CD14-positive monocyte (primary cell): ENCODE results near the gene TRIM9. TPM values are rescaled to one million over a fixed set of nuclear protein-coding genes. Genes with fewer than 3 reads are reported as not detected.

Experiments
- DNase-seq, 3 donors: peaks; one replicate each; pipeline ENCODE4 v3.0.0-alpha.2; 2011 to 2022
- H2AFZ ChIP-seq: 2 replicates; pipeline ENCODE4 v1.6.0; 2012; ENCODE audit warnings: mild to moderate bottlenecking, low read depth, low read length, inconsistent platforms; ENCODE audit not compliant: insufficient read depth, poor library complexity, severe bottlenecking
- H3K27ac ChIP-seq, 2 donors: 1 replicate in 1 of 2; 2 replicates in 1 of 2; pipeline ENCODE4 v1.5.1; 2012 to 2013; ENCODE audit warnings: low read length in 2 of 2, control low read depth in 1 of 2, inconsistent platforms in 1 of 2, low read depth in 1 of 2, mild to moderate bottlenecking in 1 of 2
- H3K27me3 ChIP-seq, 2 donors: one replicate each; pipeline versions ENCODE4 v1.6.0 to v1.6.1; 2011 to 2013; ENCODE audit warnings: low read length in 2 of 2; ENCODE audit not compliant: control insufficient read depth in 2 of 2, insufficient read depth in 2 of 2
- H3K36me3 ChIP-seq, 2 donors: replicated peaks in 1 of 2; 1 replicate in 1 of 2; 2 replicates in 1 of 2; pipeline versions ENCODE4 v1.5.1 to v1.6.1; 2012 to 2013; ENCODE audit warnings: low read length in 2 of 2, control low read depth in 1 of 2, inconsistent platforms in 1 of 2, mild to moderate bottlenecking in 1 of 2; ENCODE audit not compliant: insufficient read depth in 2 of 2, control insufficient read depth in 1 of 2
- H3K4me1 ChIP-seq, 2 donors: 1 replicate in 1 of 2; 2 replicates in 1 of 2; pipeline versions ENCODE4 v1.5.1 to v1.6.1; 2012 to 2013; ENCODE audit warnings: low read length in 2 of 2, control low read depth in 1 of 2, inconsistent platforms in 1 of 2, mild to moderate bottlenecking in 1 of 2, moderate library complexity in 1 of 2; ENCODE audit not compliant: insufficient read depth in 2 of 2, control insufficient read depth in 1 of 2
- H3K4me2 ChIP-seq: replicated peaks from 2 replicates; pipeline ENCODE3; 2012; ENCODE audit warnings: low read length, moderate library complexity, mild to moderate bottlenecking; ENCODE audit not compliant: poor library complexity, severe bottlenecking; ENCODE audit errors: extremely low read depth
- H3K4me3 ChIP-seq, 3 experiments: fragments of 200-600 bp in 1 of 3; sonication (generic) in 1 of 3; replicated peaks in 1 of 3; 1 replicate in 2 of 3; 2 replicates in 1 of 3; pipeline ENCODE4 v1.5.1; 2011 to 2013; ENCODE audit warnings: low read length in 3 of 3, mild to moderate bottlenecking in 3 of 3, control low read depth in 2 of 3, low read depth in 2 of 3, inconsistent platforms in 1 of 3, moderate library complexity in 1 of 3
- H3K79me2 ChIP-seq: 2 replicates; pipeline ENCODE4 v1.6.0; 2012; ENCODE audit warnings: mild to moderate bottlenecking, control low read depth, inconsistent platforms, low read length, moderate library complexity; ENCODE audit not compliant: insufficient read depth
- H3K9ac ChIP-seq: 2 replicates; pipeline ENCODE4 v1.6.0; 2017; ENCODE audit warnings: low read length, mild to moderate bottlenecking; ENCODE audit not compliant: insufficient read depth, poor library complexity, severe bottlenecking
- H3K9me3 ChIP-seq, 2 donors: replicated peaks in 1 of 2; 1 replicate in 1 of 2; 2 replicates in 1 of 2; pipeline versions ENCODE4 v1.5.1 to v1.6.1; 2012 to 2013; ENCODE audit warnings: low read length in 2 of 2, control low read depth in 1 of 2; ENCODE audit not compliant: control insufficient read depth in 1 of 2, insufficient read depth in 1 of 2
- H4K20me1 ChIP-seq: 2 replicates; pipeline ENCODE4 v1.6.0; 2012; ENCODE audit warnings: mild to moderate bottlenecking, low read length, control low read depth, moderate library complexity; ENCODE audit not compliant: insufficient read depth
- H3K27ac Mint-ChIP-seq, 7 donors: one replicate each; pipeline ENCODE4 v1.8.0; 2020; ENCODE audit warnings: mild to moderate bottlenecking in 7 of 7, mixed read lengths in 7 of 7, moderate library complexity in 6 of 7, inconsistent platforms in 2 of 7
- H3K27me3 Mint-ChIP-seq, 3 donors: one replicate each; pipeline ENCODE4 v1.8.0; 2021 to 2022; ENCODE audit warnings: low read depth in 3 of 3, mild to moderate bottlenecking in 3 of 3, mixed read lengths in 3 of 3, moderate library complexity in 3 of 3, inconsistent platforms in 1 of 3
- H3K36me3 Mint-ChIP-seq, 2 donors: one replicate each; pipeline ENCODE4 v1.8.0; 2020; ENCODE audit warnings: mixed read lengths in 2 of 2, inconsistent platforms in 1 of 2, mild to moderate bottlenecking in 1 of 2
- H3K4me1 Mint-ChIP-seq: one replicate; pipeline ENCODE4 v1.8.0; 2020; ENCODE audit warnings: mild to moderate bottlenecking, mixed read lengths
- H3K4me3 Mint-ChIP-seq, 2 donors: one replicate each; pipeline ENCODE4 v1.8.0; 2020; ENCODE audit warnings: mild to moderate bottlenecking in 2 of 2, mixed read lengths in 2 of 2, moderate library complexity in 1 of 2
- H3K9me3 Mint-ChIP-seq, 7 donors: one replicate each; pipeline ENCODE4 v1.8.0; 2020 to 2022; ENCODE audit warnings: mixed read lengths in 7 of 7, mild to moderate bottlenecking in 6 of 7, moderate library complexity in 6 of 7, inconsistent platforms in 2 of 7
- WGBS: methylation state at CpG from one replicate; pipeline ENCODE4 v1.1.5; 2013; ENCODE audit warnings: missing lambda C conversion rate; ENCODE audit not compliant: insufficient coverage; 5-methylcytosine and 5-hydroxymethylcytosine counted together
- intact Hi-C, 2 donors: fragments of 100-400 bp; cut with micrococcal nuclease; formaldehyde crosslinking; loops; one replicate each; pipeline versions ENCODE4 v1.15.0 to v1.15.1; 2023
- polyA plus RNA-seq, 3 donors: library from polyadenylated mRNA; depleted of rRNA in 1 of 3; unstranded in 2 of 3; stranded (reverse) in 1 of 3; fragments of 300-500 nt in 2 of 3; fragments of >200 nt in 1 of 3; fragmentation: Illumina TruSeq in 2 of 3; gene quantifications; 1 replicate in 2 of 3; 2 replicates in 1 of 3; pipeline ENCODE4 v1.2.3, GENCODE V29; 2012 to 2021
- TF ChIP-seq, protein P1 (sequence below): fragments of 200-600 bp; IDR thresholded peaks from one replicate; pipeline ENCODE4 v1.8.0; 2022; ENCODE audit warnings: antibody characterized with exemption, mild to moderate bottlenecking

TRIM9 gene
- polyA plus RNA-seq, 3 donors: 0.01 TPM; not detected in 2

DNA sequence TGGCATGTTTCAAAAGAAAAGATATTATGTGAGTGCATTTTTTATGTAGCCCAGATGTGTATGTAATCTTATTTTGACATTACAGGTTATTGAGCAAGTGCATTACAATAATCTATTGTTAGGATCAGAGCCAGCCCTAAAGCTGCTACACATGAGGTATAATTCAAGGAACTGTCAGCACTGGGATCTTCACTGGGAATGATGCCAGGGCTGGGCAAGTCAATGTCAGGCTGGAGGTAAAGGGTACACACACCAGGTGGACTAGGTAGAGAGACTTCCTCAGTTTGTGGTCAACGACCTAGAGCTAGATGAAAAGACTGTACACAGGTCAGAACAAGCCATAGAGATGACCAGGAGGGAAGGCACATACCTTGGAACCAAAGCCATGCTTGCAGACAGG is 15.4 kb downstream of the TRIM9 start:
- H3K4me3 ChIP-seq: no peak overlapping the region
- no peak overlapping the region for H2AFZ ChIP-seq
- no peak overlapping the region for H3K9ac ChIP-seq
- H3K79me2 ChIP-seq: no peaks in the 10 kb centered on the region
- Mint-ChIP-seq H3K4me1 (peaks cover 16% of the 10 kb centered on the region), H3K4me3 (no peak overlapping the region), H3K9me3 (no peaks in the 10 kb centered on the region), H3K27ac (no peak overlapping the region), H3K36me3 (no peaks in the 10 kb centered on the region), H3K27me3 (no peaks in the 10 kb centered on the region)
- no peak for DNase-seq
- H3K27ac ChIP-seq: no peak overlapping the region
- intact Hi-C loops: no loop called here
- H3K9me3 ChIP-seq: no peaks in the 10 kb centered on the region
- H3K4me2 ChIP-seq: peak overlapping the region; percentile 29
- WGBS: 29% methylated on average over 1 of the region's 1 CpG
- peaks cover 13 to 20% of the 10 kb centered on the region in 2 donors for H3K4me1 ChIP-seq
- H3K27me3 ChIP-seq: no peaks in the 10 kb centered on the region
- H3K36me3 ChIP-seq: no peaks in the 10 kb centered on the region
- H4K20me1 ChIP-seq: no peaks in the 10 kb centered on the region
- TF ChIP-seq, protein P1, sequence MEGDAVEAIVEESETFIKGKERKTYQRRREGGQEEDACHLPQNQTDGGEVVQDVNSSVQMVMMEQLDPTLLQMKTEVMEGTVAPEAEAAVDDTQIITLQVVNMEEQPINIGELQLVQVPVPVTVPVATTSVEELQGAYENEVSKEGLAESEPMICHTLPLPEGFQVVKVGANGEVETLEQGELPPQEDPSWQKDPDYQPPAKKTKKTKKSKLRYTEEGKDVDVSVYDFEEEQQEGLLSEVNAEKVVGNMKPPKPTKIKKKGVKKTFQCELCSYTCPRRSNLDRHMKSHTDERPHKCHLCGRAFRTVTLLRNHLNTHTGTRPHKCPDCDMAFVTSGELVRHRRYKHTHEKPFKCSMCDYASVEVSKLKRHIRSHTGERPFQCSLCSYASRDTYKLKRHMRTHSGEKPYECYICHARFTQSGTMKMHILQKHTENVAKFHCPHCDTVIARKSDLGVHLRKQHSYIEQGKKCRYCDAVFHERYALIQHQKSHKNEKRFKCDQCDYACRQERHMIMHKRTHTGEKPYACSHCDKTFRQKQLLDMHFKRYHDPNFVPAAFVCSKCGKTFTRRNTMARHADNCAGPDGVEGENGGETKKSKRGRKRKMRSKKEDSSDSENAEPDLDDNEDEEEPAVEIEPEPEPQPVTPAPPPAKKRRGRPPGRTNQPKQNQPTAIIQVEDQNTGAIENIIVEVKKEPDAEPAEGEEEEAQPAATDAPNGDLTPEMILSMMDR: no peak

DNA sequence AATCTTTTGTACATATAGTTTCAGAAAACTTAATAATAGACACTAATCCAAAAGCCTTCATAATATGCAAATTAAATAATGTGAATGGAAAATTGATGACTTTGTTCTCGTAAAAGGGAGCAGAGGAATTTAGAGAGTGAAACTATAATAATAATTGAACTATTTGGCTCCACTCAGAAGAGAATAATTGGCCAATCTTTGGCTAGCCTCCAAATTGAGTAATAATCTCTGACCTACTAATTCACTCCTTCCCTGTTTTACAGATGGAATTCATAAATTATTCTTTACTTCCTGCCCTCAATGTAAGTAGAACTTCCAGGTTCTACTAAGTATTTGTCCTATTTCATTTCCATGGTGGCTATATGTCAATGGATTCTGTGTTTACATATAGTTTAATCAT is 15.8 kb downstream of the TRIM9 start:
- Histone ChIP-seq H3K9me3 (no peaks in the 10 kb centered on the region), H3K36me3 (no peaks in the 10 kb centered on the region), H2AFZ (no peak overlapping the region), H3K4me3 (no peak overlapping the region), H3K27me3 (no peaks in the 10 kb centered on the region), H3K79me2 (no peaks in the 10 kb centered on the region), H4K20me1 (no peaks in the 10 kb centered on the region), H3K4me2 (peak overlapping the region; percentile 29), H3K9ac (no peak overlapping the region), H3K4me1 (peaks cover 13 to 20% of the 10 kb centered on the region in 2 donors), H3K27ac (no peak overlapping the region)
- peaks cover 16% of the 10 kb centered on the region for H3K4me1 Mint-ChIP-seq
- DNase-seq: peak; percentile 17 to 52 (median 36)
- H3K27ac Mint-ChIP-seq: no peak overlapping the region
- no peaks in the 10 kb centered on the region for H3K27me3 Mint-ChIP-seq
- intact Hi-C loops: no loop called here
- H3K36me3 Mint-ChIP-seq: no peaks in the 10 kb centered on the region
- no CpG with 5 or more reads among the region's 1 CpG for WGBS
- no peaks in the 10 kb centered on the region for H3K9me3 Mint-ChIP-seq
- no peak overlapping the region for H3K4me3 Mint-ChIP-seq
- TF ChIP-seq, protein P1: no peak
